ENCODE results near the gene CTNS. TPM values are rescaled to one million over a fixed set of nuclear protein-coding genes. Genes with fewer than 3 reads are reported as not detected.
"Not testable (repeated sequence)": the region's sequence is repeated elsewhere in the genome, so short reads cannot be mapped to it uniquely, and the experiment has no call there.

The CTNS gene
- total RNA-seq, 4 donors from 2014 or later: 15.0 to 141 (median 60.2) TPM

DNA sequence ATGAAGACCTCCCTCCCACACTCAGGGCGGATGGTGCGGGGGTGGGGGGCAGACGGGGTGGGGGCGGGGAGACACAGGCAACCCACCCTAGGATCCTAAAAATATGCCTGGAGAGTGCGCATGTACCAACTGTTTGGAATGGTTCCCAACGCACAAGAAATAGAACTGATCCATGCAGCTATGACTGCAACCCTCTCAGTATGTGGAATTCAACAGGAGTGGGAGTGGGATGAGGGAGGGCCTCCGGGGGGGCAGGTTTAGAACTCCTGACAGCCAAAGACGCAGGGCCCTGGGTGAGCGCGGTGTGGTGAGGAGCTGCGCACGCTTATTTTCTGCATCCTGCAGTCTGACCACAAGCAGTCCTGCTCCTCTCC, 60.5 kb downstream of the CTNS start:
- in situ Hi-C loops (cut with MboI; ENCODE audit: low sequenced_read_pairs in 4 of 4) (no loop called here), intact Hi-C loops (cut with DNase I; ENCODE audit: low total_unique reads) (no loop called here)
- H3K27ac ChIP-seq: peak overlapping the region; percentile 94 to 99 (median 96)
- peak overlapping the region; percentile 69 to 85 (median 73) for H3K4me3 ChIP-seq
- H3K9me3 ChIP-seq: no peaks in the 10 kb centered on the region
- TF ChIP-seq POLR2A (IDR thresholded peaks at IDR 0.05): no peak
- TF ChIP-seq, protein P1, sequence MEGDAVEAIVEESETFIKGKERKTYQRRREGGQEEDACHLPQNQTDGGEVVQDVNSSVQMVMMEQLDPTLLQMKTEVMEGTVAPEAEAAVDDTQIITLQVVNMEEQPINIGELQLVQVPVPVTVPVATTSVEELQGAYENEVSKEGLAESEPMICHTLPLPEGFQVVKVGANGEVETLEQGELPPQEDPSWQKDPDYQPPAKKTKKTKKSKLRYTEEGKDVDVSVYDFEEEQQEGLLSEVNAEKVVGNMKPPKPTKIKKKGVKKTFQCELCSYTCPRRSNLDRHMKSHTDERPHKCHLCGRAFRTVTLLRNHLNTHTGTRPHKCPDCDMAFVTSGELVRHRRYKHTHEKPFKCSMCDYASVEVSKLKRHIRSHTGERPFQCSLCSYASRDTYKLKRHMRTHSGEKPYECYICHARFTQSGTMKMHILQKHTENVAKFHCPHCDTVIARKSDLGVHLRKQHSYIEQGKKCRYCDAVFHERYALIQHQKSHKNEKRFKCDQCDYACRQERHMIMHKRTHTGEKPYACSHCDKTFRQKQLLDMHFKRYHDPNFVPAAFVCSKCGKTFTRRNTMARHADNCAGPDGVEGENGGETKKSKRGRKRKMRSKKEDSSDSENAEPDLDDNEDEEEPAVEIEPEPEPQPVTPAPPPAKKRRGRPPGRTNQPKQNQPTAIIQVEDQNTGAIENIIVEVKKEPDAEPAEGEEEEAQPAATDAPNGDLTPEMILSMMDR (IDR thresholded peaks at IDR 0.05 in 4 of 5, conservative IDR thresholded peaks at IDR 0.05 in 1 of 5): no peak
- ATAC-seq (no peak), DNase-seq (no peak)
- H3K27me3 ChIP-seq: peaks cover 0 to 4% (median 0%) of the 10 kb centered on the region in 3 donors
- no peaks in the 10 kb centered on the region for H3K36me3 ChIP-seq
- H3K4me1 ChIP-seq: peaks cover 13 to 24% of the 10 kb centered on the region in 2 donors

DNA sequence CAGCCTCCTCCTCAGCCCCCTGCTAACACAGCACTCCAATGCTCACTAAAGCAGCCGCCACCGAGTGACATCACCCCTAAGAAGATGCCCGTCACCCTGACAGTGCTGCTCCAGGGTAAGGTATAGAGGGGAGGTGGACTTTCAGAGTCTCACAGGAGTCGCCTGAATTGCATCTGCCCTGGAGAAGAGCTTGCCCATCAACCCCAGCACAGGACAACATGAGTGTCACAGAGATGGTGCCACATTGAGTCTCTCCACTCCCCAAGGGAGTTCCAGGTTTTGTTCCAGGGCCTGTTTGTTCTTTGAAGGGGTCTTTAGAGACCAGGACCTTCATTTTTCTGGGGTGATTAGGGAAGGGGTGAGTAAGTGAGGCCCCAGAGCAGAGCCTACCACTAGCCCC, 61.6 kb downstream of the CTNS start:
- TF ChIP-seq POLR2A (IDR thresholded peaks at IDR 0.05): no peak
- TF ChIP-seq, protein P1 (IDR thresholded peaks at IDR 0.05 in 4 of 5, conservative IDR thresholded peaks at IDR 0.05 in 1 of 5): no peak
- DNase-seq: no peak
- Histone ChIP-seq H3K4me1 (peaks cover 10 to 24% of the 10 kb centered on the region in 2 donors), H3K9me3 (no peaks in the 10 kb centered on the region), H3K27me3 (peaks cover 0 to 4% (median 0%) of the 10 kb centered on the region in 3 donors), H3K27ac (peak overlapping the region in 1 of 4 donors; percentile 95), H3K36me3 (peaks cover 0 to 6% of the 10 kb centered on the region in 2 donors), H3K4me3 (no peak overlapping the region)
- intact Hi-C loops (cut with DNase I; ENCODE audit: low total_unique reads): no loop called here
- no peak for ATAC-seq
- in situ Hi-C loops (cut with MboI; ENCODE audit: low sequenced_read_pairs in 4 of 4): no loop called here

DNA sequence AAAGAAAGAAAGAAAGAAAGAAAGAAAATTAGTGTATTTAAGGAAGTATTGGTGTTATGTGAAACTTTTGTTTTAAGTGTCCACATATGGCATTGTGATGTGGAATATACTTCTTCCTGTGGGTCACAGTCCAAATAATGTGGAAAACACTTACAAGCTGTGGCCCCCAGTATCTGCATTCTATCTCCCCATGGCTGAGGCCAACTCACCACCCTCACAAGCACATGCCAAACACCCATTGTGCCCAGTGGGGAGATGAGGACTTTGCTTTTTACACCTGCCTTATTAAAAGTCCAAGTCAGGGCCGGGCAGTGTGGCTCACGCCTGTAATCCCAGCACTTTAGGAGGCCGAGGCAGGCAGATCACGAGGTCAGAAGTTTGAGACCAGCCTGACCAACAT, 63.4 kb downstream of the CTNS start:
- H3K4me1 ChIP-seq: peaks cover 3 to 8% of the 10 kb centered on the region in 2 donors
- H3K27ac ChIP-seq: no peak overlapping the region
- DNase-seq: no peak
- intact Hi-C loops (cut with DNase I; ENCODE audit: low total_unique reads): no loop called here
- in situ Hi-C loops (cut with MboI; ENCODE audit: low sequenced_read_pairs in 4 of 4): no loop called here
- no peak overlapping the region for H3K4me3 ChIP-seq
- no peak for ATAC-seq
- H3K27me3 ChIP-seq: peaks cover 0 to 4% (median 0%) of the 10 kb centered on the region in 3 donors
- H3K36me3 ChIP-seq: peaks cover 0 to 6% of the 10 kb centered on the region in 2 donors
- no peaks in the 10 kb centered on the region for H3K9me3 ChIP-seq
- no peak for TF ChIP-seq POLR2A (IDR thresholded peaks at IDR 0.05)
- TF ChIP-seq, protein P1 (IDR thresholded peaks at IDR 0.05 in 4 of 5, conservative IDR thresholded peaks at IDR 0.05 in 1 of 5): no peak

DNA sequence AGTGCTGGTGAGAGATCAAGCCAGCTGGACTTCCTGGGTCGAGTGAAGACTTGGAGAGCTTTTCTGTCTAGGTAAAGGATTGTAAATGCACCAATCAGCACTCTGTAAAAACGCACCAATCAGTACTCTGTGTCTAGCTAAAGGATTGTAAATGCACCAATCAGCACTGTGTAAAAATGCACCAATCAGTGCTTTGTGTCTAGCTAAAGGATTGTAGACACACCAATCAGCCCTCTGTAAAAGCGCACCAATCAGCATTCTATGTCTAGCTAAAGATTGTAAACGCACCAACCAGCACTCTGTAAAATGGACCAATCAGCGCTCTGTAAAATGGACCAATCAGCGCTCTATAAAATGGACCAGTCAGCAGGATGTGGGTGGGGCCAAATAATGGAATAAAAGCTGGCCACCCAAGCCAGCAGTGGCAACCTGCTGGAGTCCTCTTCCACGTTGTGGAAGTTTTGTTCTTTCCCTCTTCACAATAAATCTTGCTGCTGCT, 65.5 kb downstream of the CTNS start:
- DNase-seq: not testable (repeated sequence)

DNA sequence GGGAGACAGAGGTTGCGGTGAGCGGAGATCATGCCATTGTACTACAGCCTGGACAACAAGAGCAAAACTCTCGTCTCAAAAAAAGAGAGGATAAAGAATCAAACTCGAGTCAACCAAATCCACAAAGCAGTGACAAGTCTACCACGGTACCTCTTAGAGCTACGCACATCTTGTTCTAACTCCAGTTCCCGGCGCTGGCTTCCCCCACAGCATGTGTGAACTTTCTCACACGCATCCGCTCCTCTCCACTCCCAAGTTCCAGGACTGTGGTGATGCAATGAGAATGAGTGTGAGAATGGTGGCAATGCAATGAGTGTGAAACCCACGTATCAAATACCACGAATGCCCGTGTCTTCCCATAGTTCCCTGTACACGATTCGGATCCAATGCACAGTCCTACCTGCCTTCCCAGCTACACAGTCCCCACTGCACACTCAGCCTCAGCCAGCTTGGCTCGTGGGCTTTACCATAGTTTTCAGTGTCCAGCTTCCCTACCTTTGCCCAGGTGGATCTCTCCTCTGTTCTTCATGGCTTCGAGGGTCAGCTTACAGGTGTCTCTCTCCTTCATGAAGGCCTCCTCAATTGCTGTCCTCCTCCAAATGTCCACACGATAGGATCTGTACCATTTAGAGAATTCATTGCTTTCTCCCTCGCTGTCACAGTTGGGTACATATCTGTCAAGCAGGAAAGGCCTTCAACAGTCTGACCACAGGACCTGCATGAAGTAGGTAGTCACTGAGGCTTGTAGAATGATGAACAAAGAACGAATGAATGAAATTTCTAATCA, 68.6 kb downstream of the CTNS start:
- Histone ChIP-seq H3K27ac (peak overlapping the region in 3 of 4 donors; percentile 30 to 52 (median 48)), H3K27me3 (no peaks in the 10 kb centered on the region), H3K36me3 (peaks cover 0 to 6% of the 10 kb centered on the region in 2 donors), H3K4me3 (no peak overlapping the region), H3K9me3 (no peaks in the 10 kb centered on the region), H3K4me1 (peaks cover 0 to 5% of the 10 kb centered on the region in 2 donors)
- intact Hi-C loops (cut with DNase I; ENCODE audit: low total_unique reads): no loop called here
- ATAC-seq (peak; percentile 38 to 41), DNase-seq (no peak)
- in situ Hi-C loops (cut with MboI; ENCODE audit: low sequenced_read_pairs in 4 of 4): no loop called here
- peak in 1 of 2 donors; percentile 6 for TF ChIP-seq POLR2A (IDR thresholded peaks at IDR 0.05)
- TF ChIP-seq, protein P1 (IDR thresholded peaks at IDR 0.05 in 4 of 5, conservative IDR thresholded peaks at IDR 0.05 in 1 of 5): no peak

More for the DNA sequence above, 65.5 kb downstream of the CTNS start:
- H3K36me3 ChIP-seq; H3K27me3 ChIP-seq; H3K9me3 ChIP-seq; H3K4me1 ChIP-seq; in situ Hi-C loops (cut with MboI; ENCODE audit: low sequenced_read_pairs in 4 of 4); H3K27ac ChIP-seq; ATAC-seq; H3K4me3 ChIP-seq; intact Hi-C loops (cut with DNase I; ENCODE audit: low total_unique reads): not testable (repeated sequence)

DNA sequence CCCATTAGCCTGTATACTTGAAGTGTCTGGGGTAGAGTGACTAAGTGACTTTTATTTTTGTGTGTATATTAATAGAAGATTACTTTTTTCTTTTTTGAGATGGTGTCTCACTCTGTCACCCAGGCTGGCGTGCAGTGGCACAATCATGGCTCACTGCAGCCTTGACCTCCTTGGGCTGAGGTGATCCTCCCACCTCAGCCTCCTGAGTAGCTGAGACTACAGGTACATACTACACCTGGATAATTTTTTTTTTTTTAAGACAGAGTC, 69.1 kb downstream of the CTNS start:
- H3K4me3 ChIP-seq; in situ Hi-C loops (cut with MboI; ENCODE audit: low sequenced_read_pairs in 4 of 4); DNase-seq; H3K4me1 ChIP-seq; intact Hi-C loops (cut with DNase I; ENCODE audit: low total_unique reads); H3K36me3 ChIP-seq; H3K27me3 ChIP-seq; H3K9me3 ChIP-seq: not testable (repeated sequence)
- peak; percentile 70 to 75 for ATAC-seq
- peak overlapping the region in 3 of 4 donors; percentile 30 to 52 (median 48) for H3K27ac ChIP-seq
